DND-41 (cell line): ENCODE data around the gene IL18R1.

Source experiments
- CTCF ChIP-seq: IDR thresholded peaks from 2 replicates; pipeline ENCODE4 v1.5.1; 2012; ENCODE audit warnings: borderline replicate concordance, low read length, moderate library complexity, mild to moderate bottlenecking; ENCODE audit not compliant: poor library complexity, severe bottlenecking; ENCODE audit errors: extremely low read depth
- EZH2 ChIP-seq: IDR thresholded peaks from 3 replicates; pipeline ENCODE4 v1.6.1; 2012; ENCODE audit warnings: borderline replicate concordance, low read depth, mild to moderate bottlenecking, moderate library complexity, low read length, inconsistent platforms; ENCODE audit not compliant: severe bottlenecking

- TF ChIP-seq CTCF, result no peak
- no peak for TF ChIP-seq EZH2
Measured at GRCh38 chr2:102437122-102437521, 81.5 kb downstream of the IL18R1 start.
